ENCODE results near the gene LDLRAD4. TPM values are rescaled to one million over a fixed set of nuclear protein-coding genes. Genes with fewer than 3 reads are reported as not detected.

LDLRAD4 gene
- polyA plus RNA-seq, 1 of the 3 experiments (the other 2 are of a cell fraction), result 0.16 TPM

DNA sequence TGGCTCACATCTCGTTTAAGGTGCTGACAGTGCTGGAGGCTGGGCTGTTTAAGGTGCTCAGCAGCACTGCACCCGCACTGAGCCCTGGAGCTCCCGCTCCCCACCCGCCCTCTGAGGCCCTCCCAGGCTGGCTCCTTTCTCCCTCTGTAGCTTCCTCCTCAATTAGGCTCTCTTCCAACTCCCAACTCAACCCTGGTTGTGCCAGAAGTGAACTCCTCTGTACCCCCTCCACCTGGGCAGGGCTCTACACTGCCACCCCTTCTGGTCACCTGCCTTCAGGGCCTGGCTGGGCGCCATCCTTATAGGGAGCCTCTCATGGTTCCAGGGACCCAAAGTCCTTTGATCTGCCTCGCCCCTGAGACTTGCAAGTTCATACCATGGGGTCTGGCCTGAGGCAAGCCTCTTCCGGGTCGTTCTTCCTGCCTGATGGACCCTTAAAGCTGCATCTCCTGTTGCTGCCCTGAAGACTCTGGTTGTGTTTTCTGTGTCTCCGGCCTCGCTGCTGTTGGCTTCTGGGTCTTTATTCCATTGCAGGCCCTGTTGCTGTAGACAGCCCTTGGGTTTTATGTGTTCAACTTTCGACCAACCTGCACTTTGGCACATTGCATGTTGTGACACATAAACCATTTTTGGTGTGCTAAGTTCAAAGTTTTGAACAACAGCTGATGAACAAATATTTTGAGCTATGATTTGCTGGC lies 199.6 kb downstream of the LDLRAD4 start:
- ChIA-PET POLR2A (no interaction called here), CTCF (interaction anchor here (0.6 kb wide), 1 partner anchor 202 kb away, joined by 3 read pairs; no protein-coding TSS in a partner anchor)
- Histone ChIP-seq H3K9me3 (no peaks in the 10 kb centered on the region), H3K9me2 (no peaks in the 10 kb centered on the region), H3K4me2 (no peak overlapping the region), H3F3A (replicated peaks; ENCODE audit: insufficient read depth) (no peaks in the 10 kb centered on the region), H3K4me1 (ENCODE audit: control insufficient read depth in 1 of 2, insufficient read depth in 2 of 2, low read depth in 1 of 2, low read length in 1 of 2) (peaks cover 0 to 12% of the 10 kb centered on the region in 2 experiments; a peak in 1 of 4 replicates), H4K20me1 (ENCODE audit: insufficient read depth) (no peaks in the 10 kb centered on the region), H3K4me3 (ENCODE audit: low read depth in 2 of 2, low read length in 1 of 2) (no peak overlapping the region), H3K9ac (no peak overlapping the region), H3K27me3 (ENCODE audit: insufficient read depth) (no peaks in the 10 kb centered on the region), H3K36me3 (replicated peaks in 1 of 2; ENCODE audit: control insufficient read depth in 1 of 2, insufficient read depth in 2 of 2, low read length in 1 of 2) (no peaks in the 10 kb centered on the region), H3K27ac (ENCODE audit: low read depth in 2 of 2, low read length in 1 of 2) (no peak overlapping the region), H3K79me2 (ENCODE audit: insufficient read depth) (no peaks in the 10 kb centered on the region), H2AFZ (ENCODE audit: low read depth) (no peak overlapping the region)
- TF ChIP-seq GABPA (IDR thresholded peaks at IDR 0.05; ENCODE audit: low read depth), result no peak
- TF ChIP-seq SIN3A (IDR thresholded peaks at IDR 0.05; ENCODE audit: borderline replicate concordance, low read depth, low read length), result no peak
- no peak for TF ChIP-seq NFIC (IDR thresholded peaks at IDR 0.05; ENCODE audit: borderline replicate concordance)
- no peak for TF ChIP-seq PBX3 (IDR thresholded peaks at IDR 0.05)
- 67% methylated on average over 7 of the region's 11 CpGs for WGBS (ENCODE audit: low lambda C conversion rate)
- no peak for DNase-seq

GRCh38 chr18:13420969-13421686 lies 202.6 kb downstream of the LDLRAD4 start:
- Histone ChIP-seq H2AFZ (ENCODE audit: low read depth) (no peak overlapping the region), H3K9me3 (no peaks in the 10 kb centered on the region), H3K4me1 (ENCODE audit: control insufficient read depth in 1 of 2, insufficient read depth in 2 of 2, low read depth in 1 of 2, low read length in 1 of 2) (peaks cover 0 to 7% of the 10 kb centered on the region in 2 experiments; a peak in 1 of 4 replicates), H3K4me2 (no peak overlapping the region), H3K9me2 (no peaks in the 10 kb centered on the region), H3K27me3 (ENCODE audit: insufficient read depth) (no peaks in the 10 kb centered on the region), H3K27ac (ENCODE audit: low read depth in 2 of 2, low read length in 1 of 2) (no peak overlapping the region), H3K36me3 (replicated peaks in 1 of 2; ENCODE audit: control insufficient read depth in 1 of 2, insufficient read depth in 2 of 2, low read length in 1 of 2) (no peaks in the 10 kb centered on the region), H3K79me2 (ENCODE audit: insufficient read depth) (no peaks in the 10 kb centered on the region), H3K9ac (no peak overlapping the region), H3F3A (replicated peaks; ENCODE audit: insufficient read depth) (no peaks in the 10 kb centered on the region), H4K20me1 (ENCODE audit: insufficient read depth) (no peaks in the 10 kb centered on the region), H3K4me3 (ENCODE audit: low read depth in 2 of 2, low read length in 1 of 2) (no peak overlapping the region)
- POLR2A ChIA-PET, result no interaction called here
- no peak for DNase-seq
- TF ChIP-seq TAF1 (IDR thresholded peaks at IDR 0.05; ENCODE audit: borderline replicate concordance, low read depth, low read length) (no peak), NRF1 (IDR thresholded peaks at IDR 0.05; ENCODE audit: low read depth, low read length) (no peak), MEF2A (IDR thresholded peaks at IDR 0.05; ENCODE audit: borderline replicate concordance, low read depth) (no peak), TCF12 (IDR thresholded peaks at IDR 0.05) (no peak), TEAD4 (IDR thresholded peaks at IDR 0.05; ENCODE audit: borderline replicate concordance, insufficient read depth) (no peak), SIN3A (IDR thresholded peaks at IDR 0.05; ENCODE audit: borderline replicate concordance, low read depth, low read length) (no peak), IRF3 (IDR thresholded peaks at IDR 0.05; ENCODE audit: low read depth, low read length) (no peak), EP300 (IDR thresholded peaks at IDR 0.05; ENCODE audit: borderline replicate concordance in 1 of 2, low read depth in 1 of 2, low read length in 1 of 2) (no peak), JUND (IDR thresholded peaks at IDR 0.05) (no peak), SMC3 (IDR thresholded peaks at IDR 0.05; ENCODE audit: low read depth, low read length) (no peak), FOXJ3 (CRISPR knock-in tag; IDR thresholded peaks at IDR 0.05) (no peak), GABPA (IDR thresholded peaks at IDR 0.05; ENCODE audit: low read depth) (no peak), FOXM1 (IDR thresholded peaks at IDR 0.05; ENCODE audit: low read depth) (no peak)
- TF ChIP-seq, protein P1, sequence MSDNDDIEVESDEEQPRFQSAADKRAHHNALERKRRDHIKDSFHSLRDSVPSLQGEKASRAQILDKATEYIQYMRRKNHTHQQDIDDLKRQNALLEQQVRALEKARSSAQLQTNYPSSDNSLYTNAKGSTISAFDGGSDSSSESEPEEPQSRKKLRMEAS (IDR thresholded peaks at IDR 0.05; ENCODE audit: low read depth), result no peak
- CTCF ChIA-PET, result interaction anchor here (1.1 to 1.2 kb wide), 2 partner anchors 15 to 18 kb away, joined by 3 read pairs; no protein-coding TSS in a partner anchor
- WGBS (ENCODE audit: low lambda C conversion rate), result 74% methylated on average over 16 of the region's 19 CpGs

Measured in SK-N-SH (cell line).